Progenitor cell of endocrine pancreas (in vitro differentiated cells): ENCODE data around the gene OLFML1. TPM values are rescaled to one million over a fixed set of nuclear protein-coding genes. Genes with fewer than 3 reads are reported as not detected.

Experiments
- DNase-seq: peaks from one replicate; pipeline ENCODE4 v3.0.0; 2021; ENCODE audit warnings: low spot score; ENCODE audit not compliant: unreplicated experiment
- H3K27ac Mint-ChIP-seq: 2 replicates; pipeline ENCODE4 v1.8.0; 2021; ENCODE audit warnings: mild to moderate bottlenecking, moderate library complexity, mixed read lengths
- H3K27me3 Mint-ChIP-seq: 2 replicates; pipeline ENCODE4 v1.8.0; 2021; ENCODE audit warnings: mixed read lengths
- H3K36me3 Mint-ChIP-seq: 2 replicates; pipeline ENCODE4 v1.8.0; 2022; ENCODE audit warnings: mixed read lengths; ENCODE audit not compliant: insufficient read depth
- H3K4me1 Mint-ChIP-seq: 2 replicates; pipeline ENCODE4 v1.8.0; 2021; ENCODE audit warnings: low read depth, mixed read lengths
- H3K4me3 Mint-ChIP-seq: 2 replicates; pipeline ENCODE4 v1.8.0; 2021; ENCODE audit warnings: low read depth, mild to moderate bottlenecking, moderate library complexity, mixed read lengths
- H3K9me3 Mint-ChIP-seq: 2 replicates; pipeline ENCODE4 v1.8.0; 2021; ENCODE audit warnings: low read depth, mixed read lengths
- total RNA-seq: library from RNA; stranded (reverse); gene quantifications from 2 replicates; pipeline ENCODE4 v1.2.1, GENCODE V29; 2021
- TF ChIP-seq, protein P1 (sequence below): fragments of 200-600 bp; sonication (generic); IDR thresholded peaks from one replicate; pipeline ENCODE4 v1.5.0; 2021; ENCODE audit warnings: antibody characterized with exemption, mild to moderate bottlenecking; ENCODE audit not compliant: unreplicated experiment

OLFML1 gene
- total RNA-seq, 1 donor from 2014 or later = not detected

- H3K36me3 Mint-ChIP-seq = no peaks in the 10 kb centered on the region
- no peak overlapping the region for H3K27ac Mint-ChIP-seq
- peaks cover 11% of the 10 kb centered on the region for H3K4me1 Mint-ChIP-seq
- TF ChIP-seq, protein P1, sequence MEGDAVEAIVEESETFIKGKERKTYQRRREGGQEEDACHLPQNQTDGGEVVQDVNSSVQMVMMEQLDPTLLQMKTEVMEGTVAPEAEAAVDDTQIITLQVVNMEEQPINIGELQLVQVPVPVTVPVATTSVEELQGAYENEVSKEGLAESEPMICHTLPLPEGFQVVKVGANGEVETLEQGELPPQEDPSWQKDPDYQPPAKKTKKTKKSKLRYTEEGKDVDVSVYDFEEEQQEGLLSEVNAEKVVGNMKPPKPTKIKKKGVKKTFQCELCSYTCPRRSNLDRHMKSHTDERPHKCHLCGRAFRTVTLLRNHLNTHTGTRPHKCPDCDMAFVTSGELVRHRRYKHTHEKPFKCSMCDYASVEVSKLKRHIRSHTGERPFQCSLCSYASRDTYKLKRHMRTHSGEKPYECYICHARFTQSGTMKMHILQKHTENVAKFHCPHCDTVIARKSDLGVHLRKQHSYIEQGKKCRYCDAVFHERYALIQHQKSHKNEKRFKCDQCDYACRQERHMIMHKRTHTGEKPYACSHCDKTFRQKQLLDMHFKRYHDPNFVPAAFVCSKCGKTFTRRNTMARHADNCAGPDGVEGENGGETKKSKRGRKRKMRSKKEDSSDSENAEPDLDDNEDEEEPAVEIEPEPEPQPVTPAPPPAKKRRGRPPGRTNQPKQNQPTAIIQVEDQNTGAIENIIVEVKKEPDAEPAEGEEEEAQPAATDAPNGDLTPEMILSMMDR = no peak
- H3K9me3 Mint-ChIP-seq = no peaks in the 10 kb centered on the region
- H3K27me3 Mint-ChIP-seq = no peaks in the 10 kb centered on the region
- no peak overlapping the region for H3K4me3 Mint-ChIP-seq
- no peak for DNase-seq
Observed at GRCh38 chr11:7490535-7490934, 5.2 kb downstream of the OLFML1 start.

DNA sequence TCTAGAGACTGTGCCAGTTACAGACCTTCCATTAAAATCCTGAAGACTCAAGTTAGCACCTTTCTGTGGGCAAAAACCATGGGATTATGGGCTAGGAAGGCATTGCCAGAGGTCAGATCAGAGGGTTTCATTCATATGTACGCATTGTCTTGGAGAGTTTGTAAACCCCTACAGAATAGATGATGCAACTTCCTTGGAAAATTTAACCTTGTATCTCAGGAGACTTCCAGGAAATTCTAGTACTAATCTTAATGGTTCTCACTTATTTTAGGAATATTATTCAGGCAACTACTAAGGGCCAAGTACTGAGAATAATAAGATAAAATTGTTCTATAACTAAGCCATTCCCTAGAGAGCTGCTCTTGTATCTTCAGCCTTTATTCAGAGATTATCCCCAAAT is 6.9 kb downstream of the OLFML1 start:
- DNase-seq = no peak
- Mint-ChIP-seq H3K9me3 (no peaks in the 10 kb centered on the region), H3K4me1 (peaks cover 11% of the 10 kb centered on the region), H3K27me3 (no peaks in the 10 kb centered on the region), H3K36me3 (no peaks in the 10 kb centered on the region), H3K27ac (no peak overlapping the region), H3K4me3 (no peak overlapping the region)
- TF ChIP-seq, protein P1 = no peak

- H3K4me3 Mint-ChIP-seq = no peak overlapping the region
- no peaks in the 10 kb centered on the region for H3K9me3 Mint-ChIP-seq
- H3K4me1 Mint-ChIP-seq = peaks cover 11% of the 10 kb centered on the region
- H3K36me3 Mint-ChIP-seq = no peaks in the 10 kb centered on the region
- peaks cover 2% of the 10 kb centered on the region for H3K27me3 Mint-ChIP-seq
- TF ChIP-seq, protein P1 = no peak
- DNase-seq = no peak
- H3K27ac Mint-ChIP-seq = no peak overlapping the region
Observed at GRCh38 chr11:7493670-7494069, 8.4 kb downstream of the OLFML1 start.

GRCh38 chr11:7494086-7494745 is 8.9 kb downstream of the OLFML1 start:
- no peak for DNase-seq
- H3K27me3 Mint-ChIP-seq = peaks cover 2% of the 10 kb centered on the region
- H3K9me3 Mint-ChIP-seq = no peaks in the 10 kb centered on the region
- H3K4me3 Mint-ChIP-seq = no peak overlapping the region
- no peaks in the 10 kb centered on the region for H3K36me3 Mint-ChIP-seq
- H3K27ac Mint-ChIP-seq = no peak overlapping the region
- peaks cover 11% of the 10 kb centered on the region for H3K4me1 Mint-ChIP-seq
- TF ChIP-seq, protein P1 = no peak

- TF ChIP-seq, protein P1 = no peak
- no peak overlapping the region for H3K4me3 Mint-ChIP-seq
- H3K27ac Mint-ChIP-seq = no peak overlapping the region
- peaks cover 11% of the 10 kb centered on the region for H3K4me1 Mint-ChIP-seq
- no peaks in the 10 kb centered on the region for H3K36me3 Mint-ChIP-seq
- DNase-seq = no peak
- H3K27me3 Mint-ChIP-seq = peaks cover 2% of the 10 kb centered on the region
- no peaks in the 10 kb centered on the region for H3K9me3 Mint-ChIP-seq
Observed at GRCh38 chr11:7495882-7496551, 10.7 kb downstream of the OLFML1 start.
